GM20000 (cell line): ENCODE results near the gene D2HGDH.

ENCODE experiments used
- DNase-seq: peaks from one replicate; pipeline ENCODE4 v3.0.0; 2012; ENCODE audit warnings: low spot score
- TF ChIP-seq, protein P1 (sequence below): IDR thresholded peaks from 2 replicates; pipeline ENCODE4 v1.5.1; 2012; ENCODE audit warnings: mild to moderate bottlenecking, control low read depth; ENCODE audit errors: extremely low read depth, missing control alignments

The D2HGDH gene

DNA sequence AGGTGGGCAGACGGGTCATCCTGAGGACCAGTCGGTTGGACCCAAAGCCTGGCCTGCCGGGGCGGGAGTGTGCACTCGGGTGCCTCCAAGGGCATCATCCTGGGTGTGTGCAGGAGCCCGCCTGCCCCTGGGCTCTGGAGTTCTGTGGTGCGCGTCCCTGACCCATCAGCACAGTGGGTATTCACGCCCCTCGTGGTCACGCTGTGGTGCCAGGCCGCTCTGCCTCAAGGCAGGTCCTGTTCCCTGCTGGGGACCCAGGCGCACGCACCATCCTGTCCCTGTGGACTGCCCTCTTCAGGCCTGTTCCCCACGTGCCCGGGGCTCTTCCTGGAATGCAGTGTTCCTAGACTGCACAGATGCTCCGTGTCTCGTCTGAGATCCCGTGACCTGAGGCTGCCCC, 14.3 kb upstream of the D2HGDH start:
- TF ChIP-seq, protein P1, sequence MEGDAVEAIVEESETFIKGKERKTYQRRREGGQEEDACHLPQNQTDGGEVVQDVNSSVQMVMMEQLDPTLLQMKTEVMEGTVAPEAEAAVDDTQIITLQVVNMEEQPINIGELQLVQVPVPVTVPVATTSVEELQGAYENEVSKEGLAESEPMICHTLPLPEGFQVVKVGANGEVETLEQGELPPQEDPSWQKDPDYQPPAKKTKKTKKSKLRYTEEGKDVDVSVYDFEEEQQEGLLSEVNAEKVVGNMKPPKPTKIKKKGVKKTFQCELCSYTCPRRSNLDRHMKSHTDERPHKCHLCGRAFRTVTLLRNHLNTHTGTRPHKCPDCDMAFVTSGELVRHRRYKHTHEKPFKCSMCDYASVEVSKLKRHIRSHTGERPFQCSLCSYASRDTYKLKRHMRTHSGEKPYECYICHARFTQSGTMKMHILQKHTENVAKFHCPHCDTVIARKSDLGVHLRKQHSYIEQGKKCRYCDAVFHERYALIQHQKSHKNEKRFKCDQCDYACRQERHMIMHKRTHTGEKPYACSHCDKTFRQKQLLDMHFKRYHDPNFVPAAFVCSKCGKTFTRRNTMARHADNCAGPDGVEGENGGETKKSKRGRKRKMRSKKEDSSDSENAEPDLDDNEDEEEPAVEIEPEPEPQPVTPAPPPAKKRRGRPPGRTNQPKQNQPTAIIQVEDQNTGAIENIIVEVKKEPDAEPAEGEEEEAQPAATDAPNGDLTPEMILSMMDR: no peak
- no peak for DNase-seq

DNA sequence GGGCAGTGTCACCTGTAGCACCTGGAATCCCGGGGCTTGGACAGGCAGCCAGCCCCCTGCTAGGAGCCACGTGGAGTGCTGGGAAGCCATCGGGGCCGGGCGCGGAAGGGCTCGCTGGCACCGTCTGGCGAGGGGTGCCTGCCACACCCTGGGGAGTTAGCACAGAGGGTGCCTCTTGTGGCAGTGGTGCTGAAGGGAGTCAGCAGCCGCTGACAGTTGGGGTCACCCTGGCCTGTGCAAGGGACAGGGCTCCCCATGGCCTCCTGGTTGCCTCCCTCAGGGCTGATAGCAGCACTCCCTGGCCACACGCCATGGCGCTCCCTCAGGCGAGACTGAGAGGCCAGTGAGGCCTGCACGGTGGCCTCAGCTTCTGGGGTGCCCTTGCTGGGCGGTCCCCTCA, 13.9 kb upstream of the D2HGDH start:
- TF ChIP-seq, protein P1: no peak
- peak; percentile 25 for DNase-seq

DNA sequence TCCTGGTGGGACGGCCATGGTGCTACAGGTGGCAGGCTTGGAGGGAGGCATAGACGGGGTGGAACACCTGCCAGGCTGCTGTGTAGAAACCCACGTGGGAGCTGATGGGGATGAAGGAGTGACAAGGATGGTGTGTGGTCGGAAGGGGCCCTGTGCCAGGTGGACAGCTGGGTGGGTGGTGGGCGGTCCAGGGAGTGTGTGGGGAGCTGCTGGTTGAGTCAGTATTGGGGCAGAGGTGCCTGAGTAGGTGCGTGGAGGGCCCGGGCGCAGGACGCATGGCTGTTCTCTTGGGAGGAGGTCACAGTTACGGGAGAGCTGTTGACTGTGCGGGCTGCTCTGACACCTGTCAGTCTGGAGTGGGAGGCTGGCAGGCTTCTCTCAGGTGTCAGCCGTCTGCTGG, 12.6 kb upstream of the D2HGDH start:
- peak; percentile 27 for DNase-seq
- TF ChIP-seq, protein P1: no peak

DNA sequence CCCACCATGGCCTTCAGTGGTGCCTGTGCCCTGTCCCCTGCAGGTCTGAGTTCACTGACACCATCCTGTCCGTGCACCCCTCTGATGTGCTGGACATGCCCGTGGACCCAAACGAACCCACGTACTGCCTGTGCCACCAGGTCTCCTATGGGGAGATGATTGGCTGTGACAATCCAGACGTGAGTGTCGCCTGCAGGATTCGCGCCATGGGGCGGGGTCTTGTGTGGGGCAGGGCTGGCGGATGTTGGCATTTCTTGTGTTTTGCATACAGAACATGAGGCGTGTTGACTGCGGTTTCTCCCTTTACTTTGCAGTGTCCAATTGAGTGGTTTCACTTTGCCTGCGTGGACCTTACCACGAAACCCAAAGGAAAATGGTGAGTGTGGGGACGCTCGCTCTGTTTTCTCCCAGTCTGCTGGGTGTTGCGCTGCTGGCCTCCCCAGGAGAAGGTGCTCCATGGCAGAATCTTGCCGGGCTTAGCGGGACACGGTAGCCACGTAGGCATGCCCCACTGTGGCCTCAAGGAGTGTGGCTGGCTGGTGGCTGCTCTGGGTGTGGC, 11.5 kb upstream of the D2HGDH start:
- TF ChIP-seq, protein P1: no peak
- DNase-seq: peak; percentile 13

DNA sequence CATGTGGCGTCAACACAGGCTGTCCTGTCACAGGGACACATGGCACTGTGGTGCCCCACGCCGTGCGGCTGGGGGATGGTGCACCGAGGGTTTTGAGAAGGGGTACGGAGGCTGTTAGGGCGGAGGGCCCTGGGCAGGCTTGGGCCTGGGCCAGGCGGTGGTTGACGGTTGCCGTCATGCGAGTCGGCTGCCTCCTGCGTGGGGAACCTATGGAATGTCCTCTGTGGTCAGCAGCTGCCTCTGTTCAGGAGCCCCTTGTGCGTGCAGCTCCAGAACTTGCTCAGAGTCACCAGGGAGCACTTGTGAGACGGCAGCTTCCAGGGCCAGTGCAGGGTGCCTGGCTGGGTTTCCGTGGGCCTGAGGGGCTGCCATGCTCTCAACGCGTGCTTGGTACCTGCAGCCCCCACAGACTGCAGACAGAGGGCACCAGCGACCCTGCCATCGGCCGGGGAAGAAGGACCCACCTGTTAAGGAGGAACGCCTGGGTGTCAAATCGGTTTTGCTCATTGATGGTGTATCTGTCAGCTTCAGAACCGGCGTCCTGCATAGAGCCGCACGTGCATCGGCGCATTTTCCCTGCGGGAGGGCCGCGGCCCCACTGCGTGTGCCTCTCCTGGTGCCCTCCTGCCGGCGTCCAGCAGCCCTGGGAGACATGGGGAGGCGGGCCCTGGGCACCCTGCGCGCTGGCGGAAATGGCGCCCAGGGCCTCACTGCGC, 10.0 kb upstream of the D2HGDH start:
- TF ChIP-seq, protein P1: no peak
- peak; percentile 28 for DNase-seq

DNA sequence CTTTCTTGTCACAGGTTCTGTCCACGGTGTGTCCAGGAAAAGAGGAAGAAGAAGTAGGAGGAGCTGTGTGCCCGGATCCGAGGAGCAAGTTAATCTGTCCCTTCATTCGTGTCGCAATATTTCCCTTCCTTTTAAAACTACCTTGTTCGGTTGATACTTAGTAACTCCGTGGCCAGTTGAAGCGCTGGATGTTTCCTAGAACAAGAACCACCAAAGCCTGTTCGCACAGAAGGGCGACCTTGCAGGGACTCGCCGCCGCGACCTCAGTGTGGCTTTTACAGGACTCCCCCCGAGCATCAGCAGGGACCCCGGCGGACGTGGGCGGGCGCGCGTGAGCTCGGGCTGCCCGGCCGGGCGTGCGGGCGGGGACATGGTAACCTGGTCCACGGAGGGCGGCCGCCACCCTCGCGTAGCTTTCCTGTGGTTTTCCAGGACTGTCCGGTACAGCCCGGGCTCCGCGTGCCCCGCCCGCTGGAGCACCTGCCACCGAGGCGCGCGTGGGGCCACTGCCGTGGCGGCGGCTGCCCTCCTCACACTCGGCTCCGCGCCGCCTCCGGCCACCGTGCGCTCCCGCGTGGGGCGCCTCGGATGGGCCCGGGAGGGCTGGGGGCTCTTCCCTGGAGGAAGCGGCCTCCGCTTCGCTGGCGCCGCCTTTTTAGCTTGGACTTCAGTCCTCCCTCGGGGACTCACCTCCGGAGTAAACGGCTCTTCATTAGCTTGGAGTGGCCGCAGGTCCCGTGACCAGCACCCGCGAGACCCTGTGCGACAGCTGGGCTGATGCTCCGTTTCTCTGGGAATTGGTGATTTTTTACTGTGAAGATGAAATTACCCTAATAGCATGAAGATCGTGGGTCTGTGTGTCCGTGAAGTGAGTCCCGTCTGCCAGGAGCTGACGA, 9.2 kb upstream of the D2HGDH start:
- DNase-seq: no peak
- TF ChIP-seq, protein P1: no peak

DNA sequence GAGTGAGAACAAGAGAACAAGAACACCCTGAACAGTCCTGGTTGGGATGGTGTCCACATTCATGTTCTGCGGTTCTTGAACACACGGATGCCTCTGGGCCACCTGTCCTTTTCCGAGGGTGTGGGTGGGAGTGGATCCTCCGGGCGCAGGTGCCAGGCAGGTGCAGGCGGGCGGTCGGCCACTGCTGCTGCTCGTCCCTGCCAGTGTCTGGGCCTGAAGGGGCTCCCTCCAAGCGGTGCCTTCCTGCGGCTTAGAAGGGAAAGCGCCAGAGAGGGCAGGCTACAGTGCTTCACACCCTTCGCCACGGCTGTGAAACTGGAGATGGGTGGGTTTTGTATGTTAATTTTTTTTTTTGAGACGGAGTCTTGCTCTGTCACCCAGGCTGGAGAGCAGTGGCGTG, 8.0 kb upstream of the D2HGDH start:
- TF ChIP-seq, protein P1: no peak
- no peak for DNase-seq
